Gastrocnemius medialis (tissue), 4 donors: ENCODE results near the gene RNF103.

Experiments
- POLR2A ChIP-seq, 2 donors: fragments of 450-650 bp; IDR thresholded peaks; one replicate each; pipeline ENCODE4 v1.6.1; 2017; ENCODE audit warnings: antibody characterized with exemption in 2 of 2, mild to moderate bottlenecking in 2 of 2, moderate library complexity in 2 of 2
- TF ChIP-seq, protein P1 (sequence below), 5 experiments: fragments of 450-650 bp in 3 of 5; fragments of 200-600 bp in 2 of 5; sonication (generic) in 2 of 5; IDR thresholded peaks in 4 of 5; conservative IDR thresholded peaks in 1 of 5; 1 replicate in 4 of 5; 2 replicates in 1 of 5; pipeline ENCODE4 v1.5.1; 2016 to 2019; ENCODE audit warnings: antibody characterized with exemption in 5 of 5, mild to moderate bottlenecking in 3 of 5, moderate library complexity in 3 of 5

DNA sequence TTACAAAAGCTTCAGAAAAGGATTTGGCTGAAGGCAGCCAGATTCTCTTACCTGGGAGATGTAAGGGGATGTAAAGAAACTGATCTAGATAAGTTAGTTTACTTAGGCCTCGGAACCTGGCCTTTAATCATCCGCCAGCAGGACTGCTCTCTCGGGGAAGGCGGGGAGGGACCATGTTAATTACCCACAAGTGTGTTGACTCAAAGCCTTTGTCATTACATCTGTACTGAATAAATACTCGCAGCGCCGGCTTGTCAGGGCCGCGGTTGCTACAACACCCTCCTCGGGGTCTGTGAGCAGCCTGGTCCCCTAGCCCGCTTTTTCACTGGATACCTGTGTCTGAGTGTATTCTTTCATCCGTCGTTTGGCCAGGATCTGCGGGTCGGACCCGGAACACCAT is 67.2 kb downstream of the RNF103 start:
- TF ChIP-seq, protein P1, sequence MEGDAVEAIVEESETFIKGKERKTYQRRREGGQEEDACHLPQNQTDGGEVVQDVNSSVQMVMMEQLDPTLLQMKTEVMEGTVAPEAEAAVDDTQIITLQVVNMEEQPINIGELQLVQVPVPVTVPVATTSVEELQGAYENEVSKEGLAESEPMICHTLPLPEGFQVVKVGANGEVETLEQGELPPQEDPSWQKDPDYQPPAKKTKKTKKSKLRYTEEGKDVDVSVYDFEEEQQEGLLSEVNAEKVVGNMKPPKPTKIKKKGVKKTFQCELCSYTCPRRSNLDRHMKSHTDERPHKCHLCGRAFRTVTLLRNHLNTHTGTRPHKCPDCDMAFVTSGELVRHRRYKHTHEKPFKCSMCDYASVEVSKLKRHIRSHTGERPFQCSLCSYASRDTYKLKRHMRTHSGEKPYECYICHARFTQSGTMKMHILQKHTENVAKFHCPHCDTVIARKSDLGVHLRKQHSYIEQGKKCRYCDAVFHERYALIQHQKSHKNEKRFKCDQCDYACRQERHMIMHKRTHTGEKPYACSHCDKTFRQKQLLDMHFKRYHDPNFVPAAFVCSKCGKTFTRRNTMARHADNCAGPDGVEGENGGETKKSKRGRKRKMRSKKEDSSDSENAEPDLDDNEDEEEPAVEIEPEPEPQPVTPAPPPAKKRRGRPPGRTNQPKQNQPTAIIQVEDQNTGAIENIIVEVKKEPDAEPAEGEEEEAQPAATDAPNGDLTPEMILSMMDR (IDR thresholded peaks at IDR 0.05 in 4 of 5, conservative IDR thresholded peaks at IDR 0.05 in 1 of 5), result no peak
- TF ChIP-seq POLR2A (IDR thresholded peaks at IDR 0.05), result no peak
